HG03521 (cell line): ENCODE data around the gene UBR3.
"Not testable (repeated sequence)": the region's sequence is repeated elsewhere in the genome, so short reads cannot be mapped to it uniquely, and the experiment has no call there.

Source experiments
- ATAC-seq: cut with Tn5 transposase; IDR thresholded peaks from one replicate; pipeline ENCODE4 v1.9.1; 2021; ENCODE audit warnings: mild to moderate bottlenecking, moderate library complexity; ENCODE audit not compliant: unreplicated experiment

Gene UBR3

GRCh38 chr2:169865492-169865891 lies 38.2 kb downstream of the UBR3 start:
- no peak for ATAC-seq

GRCh38 chr2:169866230-169866629 lies 39.0 kb downstream of the UBR3 start:
- ATAC-seq, result not testable (repeated sequence)

DNA sequence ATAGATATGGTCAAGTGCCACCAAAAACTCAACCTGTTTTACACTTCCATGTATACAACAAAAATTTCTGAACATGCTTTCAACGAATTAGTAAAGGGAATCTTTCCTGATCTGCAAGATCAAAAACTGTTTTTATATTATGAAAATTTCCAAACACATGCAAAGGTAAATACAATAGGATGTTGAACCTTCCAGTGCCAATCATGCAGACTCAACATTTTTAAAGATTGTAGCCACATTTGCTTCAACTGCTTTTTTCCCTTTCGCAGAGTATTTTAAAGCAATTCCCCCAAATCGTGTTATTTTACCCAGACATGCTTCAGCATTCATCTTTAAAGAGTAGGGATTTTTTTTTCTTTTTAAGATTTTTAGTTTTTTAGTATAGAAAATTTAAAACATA lies 40.3 kb downstream of the UBR3 start:
- ATAC-seq, result no peak

- no peak for ATAC-seq
Observed at GRCh38 chr2:169868951-169869350, 41.7 kb downstream of the UBR3 start.

DNA sequence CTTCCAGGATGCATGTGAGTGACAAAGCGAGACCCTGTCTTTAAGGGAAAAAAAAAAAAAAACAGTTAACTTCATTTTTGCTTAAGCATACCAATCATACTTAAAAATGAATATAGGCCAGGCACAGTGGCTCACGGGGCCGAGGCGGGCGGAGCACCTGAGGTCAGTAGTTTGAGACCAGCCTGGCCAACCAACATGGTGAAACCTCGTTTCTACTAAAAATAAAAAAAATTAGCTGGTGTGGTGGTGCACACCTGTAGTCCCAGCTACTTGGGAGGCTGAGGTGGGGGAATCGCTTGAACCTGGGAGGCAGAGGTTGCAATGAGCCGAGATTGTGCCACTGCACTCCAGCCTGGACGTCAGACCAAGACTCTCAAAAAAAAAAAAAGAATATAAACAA lies 44.1 kb downstream of the UBR3 start:
- not testable (repeated sequence) for ATAC-seq

DNA sequence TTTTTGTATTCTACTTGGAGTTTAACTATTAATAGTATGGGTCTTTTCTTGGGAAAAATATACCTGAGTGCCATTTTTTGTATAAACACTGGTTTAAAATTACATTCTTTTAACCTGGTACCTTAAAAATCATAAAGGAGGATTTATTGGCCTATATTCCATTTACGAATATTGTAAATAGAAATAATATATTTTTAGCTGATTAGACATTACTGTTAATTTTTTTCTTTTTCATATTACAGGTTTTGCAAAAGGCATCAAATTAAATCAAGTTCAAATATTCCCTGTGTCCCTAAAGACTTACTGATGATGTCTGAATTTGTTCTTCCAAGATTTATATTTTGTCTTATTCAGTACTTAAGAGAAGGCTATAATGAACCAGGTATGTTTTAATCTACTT lies 44.7 kb downstream of the UBR3 start:
- no peak for ATAC-seq

DNA sequence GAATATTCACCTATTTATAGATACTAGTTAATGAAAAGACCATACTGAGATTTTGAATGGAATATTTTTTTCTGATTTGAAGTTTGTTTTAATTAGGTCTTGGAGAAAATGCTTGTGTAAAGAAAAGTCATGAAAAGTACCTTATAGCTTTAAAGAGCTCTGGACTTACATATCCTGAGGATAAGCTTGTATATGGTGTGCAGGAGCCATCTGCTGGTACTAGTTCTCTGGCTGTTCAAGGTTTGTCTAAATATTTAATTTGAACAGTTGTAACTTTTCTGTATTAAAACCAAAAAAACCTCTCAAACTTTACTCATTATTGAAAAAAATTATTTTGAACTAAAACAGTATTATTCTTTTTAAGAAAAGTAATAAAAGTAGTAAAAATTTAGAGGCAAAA lies 50.1 kb downstream of the UBR3 start:
- ATAC-seq, result no peak

DNA sequence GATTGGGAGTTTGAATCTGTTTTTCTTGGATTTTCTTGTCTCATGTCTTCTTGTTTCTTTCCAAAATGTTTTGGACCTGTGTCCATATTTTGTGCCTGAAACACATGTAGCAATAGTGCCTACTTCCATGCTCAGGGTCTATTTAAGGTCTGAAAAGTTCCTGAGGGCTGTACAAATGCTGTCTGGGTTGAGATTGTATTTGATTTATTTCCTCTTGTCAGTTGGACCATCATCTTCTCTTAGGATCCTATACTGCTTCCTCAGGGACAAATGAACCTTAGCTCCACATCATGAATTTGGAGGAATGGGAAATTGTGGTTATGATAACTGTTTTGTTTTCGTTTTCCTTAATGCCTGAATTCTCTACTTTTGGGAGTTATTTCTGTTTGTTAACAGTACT lies 59.9 kb downstream of the UBR3 start:
- no peak for ATAC-seq

DNA sequence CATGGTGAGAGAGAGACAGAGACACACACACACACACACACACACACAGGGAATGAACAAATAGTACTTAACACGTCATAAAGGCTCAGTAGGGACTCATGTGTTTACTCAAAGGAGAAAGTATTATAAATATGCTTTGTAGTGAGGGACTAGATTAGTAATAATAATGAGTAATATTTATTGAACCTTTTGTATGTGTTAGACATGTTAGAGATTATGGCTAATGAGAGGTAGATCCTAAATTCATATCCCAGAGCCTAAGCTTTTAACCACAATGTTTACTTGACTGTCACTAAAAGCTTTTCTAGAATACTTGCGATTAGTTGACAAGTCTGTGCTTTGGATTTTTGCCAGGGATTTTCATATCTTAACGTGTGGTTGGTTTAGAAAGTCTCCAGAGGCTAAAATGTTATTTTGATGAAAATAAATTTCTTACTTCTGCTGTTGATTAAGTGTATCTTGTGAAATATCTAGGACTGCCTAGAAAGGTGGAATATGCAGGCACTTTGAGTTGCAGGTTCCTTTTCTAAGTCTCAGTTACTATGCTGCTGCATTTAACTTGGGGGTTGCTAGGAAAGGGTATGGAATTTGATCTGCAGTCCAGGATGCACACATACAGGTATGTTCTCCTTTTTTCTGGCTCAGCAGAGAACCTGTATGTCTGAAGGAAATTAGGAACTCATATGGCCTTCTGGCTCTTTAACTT lies 64.5 kb downstream of the UBR3 start:
- no peak for ATAC-seq

- ATAC-seq, result no peak
Observed at GRCh38 chr2:169892951-169893350, 65.7 kb downstream of the UBR3 start.

DNA sequence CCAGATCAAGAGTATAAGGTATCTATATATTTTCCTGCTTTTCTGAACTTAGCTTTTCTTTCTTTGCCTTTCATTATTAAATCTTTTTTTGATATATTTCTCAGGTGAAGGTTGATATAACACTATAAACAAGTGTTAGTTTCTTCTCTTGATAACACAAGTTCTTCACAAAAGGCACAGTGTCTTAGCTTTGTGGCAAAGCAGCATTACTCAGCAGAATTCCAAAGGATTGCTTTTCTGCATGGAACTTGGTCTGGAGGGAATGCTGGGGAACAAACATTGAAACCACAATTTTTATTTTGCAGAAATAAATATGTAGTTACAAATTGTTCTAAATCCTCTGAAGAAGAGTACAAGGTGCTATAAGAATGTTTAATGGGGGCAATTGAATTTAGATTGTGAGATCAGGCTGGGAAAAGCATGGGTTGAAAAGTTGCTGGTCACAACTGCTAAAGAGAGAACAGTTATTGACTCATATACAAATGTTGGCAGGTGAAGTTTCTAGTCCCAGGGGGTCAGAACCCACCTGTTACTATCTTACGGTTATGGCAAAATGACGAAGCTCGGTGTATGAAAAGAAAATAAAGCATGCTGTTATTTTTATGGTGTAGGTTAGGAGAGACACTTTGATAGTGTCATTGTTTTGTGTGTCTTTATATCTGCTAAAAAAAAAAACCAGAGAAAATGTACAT lies 68.2 kb downstream of the UBR3 start:
- no peak for ATAC-seq

- no peak for ATAC-seq
Observed at GRCh38 chr2:169897834-169898233, 70.6 kb downstream of the UBR3 start.

DNA sequence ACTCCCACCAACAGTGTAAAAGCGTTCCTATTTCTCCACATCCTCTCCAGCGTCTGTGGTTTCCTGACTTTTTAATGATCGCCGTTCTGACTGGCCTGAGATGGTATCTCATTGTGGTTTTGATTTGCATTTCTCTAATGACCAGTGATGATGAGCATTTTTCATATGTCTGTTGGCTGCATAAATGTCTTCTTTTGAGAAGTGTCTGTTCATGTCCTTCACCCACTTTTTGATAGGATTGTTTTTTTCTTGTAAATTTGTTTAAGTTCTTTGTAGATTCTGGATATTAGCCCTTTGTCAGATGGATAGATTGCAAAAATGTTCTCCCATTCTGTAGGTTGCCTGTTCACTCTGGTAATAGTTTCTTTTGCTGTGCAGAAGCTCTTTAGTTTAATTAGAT lies 72.8 kb downstream of the UBR3 start:
- not testable (repeated sequence) for ATAC-seq

DNA sequence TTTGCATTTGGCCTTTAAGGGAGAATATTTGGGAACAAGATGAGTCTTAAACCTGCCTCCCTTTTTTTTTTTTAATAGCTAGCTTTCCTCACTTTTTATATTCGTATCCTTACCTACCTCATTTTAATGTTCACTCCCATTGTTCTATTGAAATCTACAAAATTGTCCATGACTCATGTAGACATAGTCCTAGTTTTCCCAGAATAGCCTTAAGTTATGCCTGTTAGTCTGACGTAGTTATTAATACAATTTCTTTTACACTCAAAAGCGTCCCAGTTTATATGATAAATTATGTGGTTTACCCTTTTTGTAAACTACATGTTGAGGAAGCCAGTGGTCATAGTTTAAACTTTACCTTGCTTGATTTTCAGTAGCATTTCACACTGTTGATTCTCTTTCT lies 73.4 kb downstream of the UBR3 start:
- ATAC-seq, result no peak

DNA sequence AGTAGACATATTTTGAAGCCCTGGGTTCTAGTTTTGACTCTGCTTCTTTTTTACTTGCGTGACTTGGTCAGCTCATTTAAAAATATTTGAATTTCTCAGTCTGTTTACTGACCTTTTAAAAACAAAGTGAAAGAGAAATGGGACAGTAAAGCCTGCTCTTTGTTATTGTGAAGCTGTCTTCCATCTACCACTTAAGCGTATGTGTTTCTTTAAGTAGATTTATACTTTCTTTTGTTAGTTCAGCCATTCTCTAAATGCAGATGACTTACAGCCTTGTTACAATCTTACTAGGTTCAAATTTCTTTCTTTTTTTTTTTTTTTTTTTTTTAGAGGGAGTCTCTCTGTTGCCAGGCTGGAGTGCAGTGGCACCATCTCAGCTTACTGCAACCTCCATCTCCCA lies 79.5 kb downstream of the UBR3 start:
- no peak for ATAC-seq

DNA sequence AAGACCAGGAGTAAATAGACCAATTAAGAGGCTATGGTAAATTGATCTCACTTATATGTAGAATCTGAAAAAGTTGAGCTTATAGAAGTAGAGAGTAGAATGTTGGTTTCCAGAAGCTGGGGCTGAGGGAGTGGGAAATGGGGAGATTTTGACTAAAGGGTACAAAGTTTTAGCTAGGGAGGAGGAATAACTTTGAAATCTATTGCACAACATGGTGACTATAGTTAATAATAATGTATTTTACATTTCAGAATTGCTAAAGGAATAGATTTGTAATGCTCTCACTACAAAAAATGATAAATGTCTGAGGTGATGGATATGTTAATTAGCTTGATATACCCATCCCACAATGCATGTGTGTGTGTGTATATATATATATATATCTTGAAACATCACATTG lies 82.1 kb downstream of the UBR3 start:
- ATAC-seq, result no peak

- ATAC-seq, result no peak
Observed at GRCh38 chr2:169910109-169910799, 83.0 kb downstream of the UBR3 start.

DNA sequence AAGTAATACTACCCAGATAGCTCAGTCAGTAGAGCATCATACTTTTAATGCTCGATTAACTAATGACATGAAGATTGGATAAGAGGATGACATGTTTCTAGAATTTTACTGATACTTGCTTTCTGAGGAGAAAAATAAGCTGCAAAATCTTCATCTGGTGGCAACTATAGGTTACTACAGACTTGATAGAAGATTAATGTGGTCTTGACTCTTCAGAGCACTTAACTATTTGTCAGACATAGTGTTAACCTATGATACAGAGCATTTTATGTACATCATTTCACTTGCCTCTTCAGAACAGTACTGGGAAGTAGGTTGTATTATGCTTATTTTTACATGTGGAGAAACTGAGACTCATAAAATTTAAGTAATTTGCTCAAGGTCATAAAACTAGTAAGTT lies 83.9 kb downstream of the UBR3 start:
- ATAC-seq, result no peak

DNA sequence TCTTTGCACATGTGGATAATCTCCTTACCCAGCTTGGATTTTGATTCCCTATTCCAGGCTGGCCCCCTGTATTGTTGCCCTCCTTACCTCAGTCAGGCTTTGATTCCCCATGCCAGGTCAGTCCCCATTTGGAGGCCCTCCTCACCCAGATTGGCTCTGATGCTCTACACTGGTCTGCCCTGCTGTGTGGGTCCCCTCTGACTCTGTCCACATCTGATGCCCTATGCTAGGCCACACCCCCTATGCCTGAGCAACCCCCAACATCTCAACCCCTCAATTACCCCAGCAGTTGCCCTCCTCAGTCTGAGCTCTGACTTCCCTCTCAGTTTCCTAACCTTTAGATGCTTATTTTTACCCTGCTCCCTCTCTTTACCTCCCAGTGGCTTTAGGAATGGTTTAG lies 89.4 kb downstream of the UBR3 start:
- ATAC-seq, result no peak

DNA sequence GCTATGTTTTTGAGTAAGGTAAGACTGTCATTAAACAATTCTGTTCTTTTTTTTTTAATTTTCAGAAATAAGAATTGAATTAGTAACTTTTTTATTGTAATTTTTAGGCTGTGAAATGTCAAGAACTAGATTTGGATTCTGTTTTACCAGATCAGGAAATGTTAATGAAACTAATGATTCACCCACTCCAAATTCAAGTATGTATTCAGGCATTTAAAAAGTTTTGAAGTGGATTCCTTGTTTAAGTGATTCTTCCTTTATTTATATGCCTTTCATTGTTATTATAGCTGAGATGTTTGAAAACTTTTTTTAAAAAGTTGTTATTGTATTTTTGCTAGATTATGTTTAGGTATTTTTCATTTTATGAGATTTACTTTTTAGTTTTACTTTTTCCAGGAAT lies 96.7 kb downstream of the UBR3 start:
- no peak for ATAC-seq

- no peak for ATAC-seq
Observed at GRCh38 chr2:169925968-169926367, 98.7 kb downstream of the UBR3 start.

DNA sequence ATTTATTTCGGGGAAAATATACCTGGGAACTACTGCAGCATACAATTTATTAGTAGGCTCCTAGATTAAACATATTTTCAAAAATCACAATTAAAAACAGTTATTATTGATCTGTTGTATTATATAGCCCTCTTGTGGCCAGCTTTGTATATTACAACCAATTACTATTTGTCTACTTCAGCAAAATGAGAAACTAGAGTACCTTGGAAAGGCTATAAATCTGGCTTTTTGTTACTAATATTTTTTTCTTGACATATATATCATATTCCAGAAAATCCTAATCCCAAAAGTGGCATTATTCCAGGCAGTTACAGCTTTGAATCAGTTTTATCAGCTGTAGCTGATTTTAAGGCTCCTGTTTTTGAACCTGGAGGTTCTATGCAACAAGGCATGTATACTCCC lies 101.2 kb downstream of the UBR3 start:
- ATAC-seq, result no peak
